SU-DHL-6 (cell line): ENCODE data around the gene THAP3.

Source experiments
- H2AFZ ChIP-seq: fragments of 200-600 bp; sonication (generic); 2 replicates; pipeline ENCODE4 v1.6.1; 2014; ENCODE audit warnings: low read depth, mild to moderate bottlenecking, moderate library complexity, mixed read lengths, antibody characterized with exemption, low read length; ENCODE audit not compliant: severe bottlenecking
- H3F3A ChIP-seq: fragments of 200-600 bp; shearing (Covaris generic); 2 replicates; pipeline ENCODE4 v1.6.0; 2016; ENCODE audit warnings: antibody characterized with exemption, mild to moderate bottlenecking; ENCODE audit not compliant: insufficient read depth
- H3K27ac ChIP-seq: fragments of 200-600 bp; sonication (generic); 2 replicates; pipeline ENCODE4 v1.5.1; 2016; ENCODE audit warnings: low read depth, mild to moderate bottlenecking, low read length, moderate library complexity, mixed read lengths
- H3K27me3 ChIP-seq: fragments of 200-600 bp; sonication (generic), shearing (Covaris generic); 2 replicates; pipeline ENCODE4 v1.6.0; 2014; ENCODE audit warnings: mild to moderate bottlenecking, low read length
- H3K36me3 ChIP-seq: fragments of 200-600 bp; sonication (generic); 2 replicates; pipeline ENCODE4 v1.6.1; 2014; ENCODE audit warnings: mild to moderate bottlenecking, low read length, mixed read lengths
- H3K4me2 ChIP-seq: fragments of 300-600, 200-600 bp; shearing (Covaris generic), sonication (generic); 2 replicates; pipeline ENCODE4 v1.6.0; 2014; ENCODE audit warnings: low read length, low read depth, mild to moderate bottlenecking; ENCODE audit not compliant: poor library complexity, severe bottlenecking
- H3K4me3 ChIP-seq: fragments of 200-600 bp; sonication (generic); 2 replicates; pipeline ENCODE4 v1.5.1; 2014; ENCODE audit warnings: antibody characterized with exemption, low read length, mild to moderate bottlenecking, mixed read lengths; ENCODE audit not compliant: insufficient read depth, poor library complexity, severe bottlenecking
- H3K79me2 ChIP-seq: fragments of 200-600 bp; sonication (generic); 2 replicates; pipeline ENCODE4 v1.6.1; 2014; ENCODE audit warnings: mild to moderate bottlenecking, low read length, moderate library complexity; ENCODE audit not compliant: insufficient read depth
- H3K9ac ChIP-seq: fragments of 200-600 bp; sonication (generic); 2 replicates; pipeline ENCODE4 v1.7.0; 2014; ENCODE audit warnings: mild to moderate bottlenecking, low read length
- H3K9me2 ChIP-seq: fragments of 200-600 bp; sonication (generic); replicated peaks from 2 replicates; pipeline ENCODE4 v1.6.1; 2014; ENCODE audit warnings: low read length; ENCODE audit not compliant: insufficient read depth
- H3K9me3 ChIP-seq: fragments of 200-600 bp; sonication (generic); 2 replicates; pipeline ENCODE4 v1.6.1; 2014; ENCODE audit warnings: low read length, mixed read lengths; ENCODE audit not compliant: insufficient read depth
- H4K20me1 ChIP-seq: fragments of 200-600 bp; sonication (generic); 2 replicates; pipeline ENCODE4 v1.6.1; 2014; ENCODE audit warnings: low read depth, mild to moderate bottlenecking, antibody characterized with exemption, low read length, moderate library complexity, mixed read lengths
- CTCF ChIP-seq: fragments of 200-600 bp; sonication (generic); IDR thresholded peaks from one replicate; pipeline ENCODE4 v1.5.1; 2017; ENCODE audit warnings: antibody characterized with exemption, mild to moderate bottlenecking, low read length, moderate library complexity; ENCODE audit not compliant: insufficient read depth, poor library complexity, severe bottlenecking
- EZH2phosphoT487 ChIP-seq: fragments of 200-600 bp; sonication (generic), shearing (Covaris generic); conservative IDR thresholded peaks from 2 replicates; pipeline ENCODE4 v1.6.1; 2018; ENCODE audit warnings: mild to moderate bottlenecking, antibody characterized with exemption, low read length, moderate library complexity, mixed read lengths

The THAP3 gene

GRCh38 chr1:6631058-6631457, 6.4 kb downstream of the THAP3 start:
- H3K9me3 ChIP-seq: no peaks in the 10 kb centered on the region
- TF ChIP-seq CTCF: no peak
- no peak for TF ChIP-seq EZH2phosphoT487
- no peaks in the 10 kb centered on the region for H3F3A ChIP-seq
- H3K9ac ChIP-seq: no peak overlapping the region
- H4K20me1 ChIP-seq: no peaks in the 10 kb centered on the region
- H2AFZ ChIP-seq: no peak overlapping the region
- H3K4me2 ChIP-seq: no peak overlapping the region
- no peaks in the 10 kb centered on the region for H3K36me3 ChIP-seq
- H3K9me2 ChIP-seq: no peaks in the 10 kb centered on the region
- H3K27me3 ChIP-seq: no peaks in the 10 kb centered on the region
- H3K27ac ChIP-seq: no peak overlapping the region
- H3K79me2 ChIP-seq: peaks cover 9% of the 10 kb centered on the region; the same call in 1 of the 2 replicates
- H3K4me3 ChIP-seq: no peak overlapping the region

GRCh38 chr1:6632588-6633514, 8.2 kb downstream of the THAP3 start:
- no peaks in the 10 kb centered on the region for H3F3A ChIP-seq
- no peak overlapping the region for H3K4me3 ChIP-seq
- no peak overlapping the region for H3K9ac ChIP-seq
- H3K36me3 ChIP-seq: no peaks in the 10 kb centered on the region
- no peaks in the 10 kb centered on the region for H3K9me3 ChIP-seq
- no peak for TF ChIP-seq CTCF
- no peak for TF ChIP-seq EZH2phosphoT487
- no peaks in the 10 kb centered on the region for H3K79me2 ChIP-seq
- no peak overlapping the region for H3K27ac ChIP-seq
- H4K20me1 ChIP-seq: no peaks in the 10 kb centered on the region
- H3K9me2 ChIP-seq: no peaks in the 10 kb centered on the region
- H2AFZ ChIP-seq: no peak overlapping the region
- no peak overlapping the region for H3K4me2 ChIP-seq
- no peaks in the 10 kb centered on the region for H3K27me3 ChIP-seq

- no peak overlapping the region for H3K27ac ChIP-seq
- H3K4me3 ChIP-seq: no peak overlapping the region
- no peak overlapping the region for H3K4me2 ChIP-seq
- H2AFZ ChIP-seq: no peak overlapping the region
- H3K9me2 ChIP-seq: no peaks in the 10 kb centered on the region
- H3K27me3 ChIP-seq: no peaks in the 10 kb centered on the region
- H3K9me3 ChIP-seq: no peaks in the 10 kb centered on the region
- no peaks in the 10 kb centered on the region for H3F3A ChIP-seq
- no peaks in the 10 kb centered on the region for H4K20me1 ChIP-seq
- no peak overlapping the region for H3K9ac ChIP-seq
- no peaks in the 10 kb centered on the region for H3K79me2 ChIP-seq
- TF ChIP-seq CTCF: peak; percentile 26
- TF ChIP-seq EZH2phosphoT487: no peak
- no peaks in the 10 kb centered on the region for H3K36me3 ChIP-seq
Observed at GRCh38 chr1:6634371-6635052, 9.8 kb downstream of the THAP3 start.
